Stimulated activated naive B cell treated with anti-CD40 and anti-IgM and Interleukin-4, amounts not matched to agents 10 μg/mL and 1 μg/mL and 100 μg/mL, for 72 hours (primary cell): ENCODE results near the gene OR10J5.
"Not testable (repeated sequence)": the region's sequence is repeated elsewhere in the genome, so short reads cannot be mapped to it uniquely, and the experiment has no call there.

ENCODE experiments used
- ATAC-seq, 2 donors: fragments of 150-1000 bp; cut with Tn5 transposase; replicated peaks; 2 replicates each; pipeline ENCODE4 v1.10.0; 2021; ENCODE audit warnings: moderate library complexity in 1 of 2
- DNase-seq: peaks from one replicate; pipeline ENCODE4 v3.0.0; 2021
- H3K27ac Mint-ChIP-seq: one replicate; pipeline ENCODE4 v1.8.0; 2022; ENCODE audit warnings: mild to moderate bottlenecking, mixed read lengths
- H3K27me3 Mint-ChIP-seq, 2 donors: one replicate each; pipeline ENCODE4 v1.8.0; 2022; ENCODE audit warnings: mixed read lengths in 2 of 2
- H3K36me3 Mint-ChIP-seq, 2 donors: one replicate each; pipeline ENCODE4 v1.8.0; 2022; ENCODE audit warnings: mixed read lengths in 2 of 2, mild to moderate bottlenecking in 1 of 2
- H3K4me1 Mint-ChIP-seq, 2 donors: one replicate each; pipeline ENCODE4 v1.8.0; 2022; ENCODE audit warnings: mixed read lengths in 2 of 2, mild to moderate bottlenecking in 1 of 2
- H3K4me3 Mint-ChIP-seq, 2 donors: one replicate each; pipeline ENCODE4 v1.8.0; 2022; ENCODE audit warnings: mild to moderate bottlenecking in 2 of 2, mixed read lengths in 2 of 2, moderate library complexity in 1 of 2
- H3K9me3 Mint-ChIP-seq, 2 donors: one replicate each; pipeline ENCODE4 v1.8.0; 2022; ENCODE audit warnings: mixed read lengths in 2 of 2, mild to moderate bottlenecking in 1 of 2

The OR10J5 gene

DNA sequence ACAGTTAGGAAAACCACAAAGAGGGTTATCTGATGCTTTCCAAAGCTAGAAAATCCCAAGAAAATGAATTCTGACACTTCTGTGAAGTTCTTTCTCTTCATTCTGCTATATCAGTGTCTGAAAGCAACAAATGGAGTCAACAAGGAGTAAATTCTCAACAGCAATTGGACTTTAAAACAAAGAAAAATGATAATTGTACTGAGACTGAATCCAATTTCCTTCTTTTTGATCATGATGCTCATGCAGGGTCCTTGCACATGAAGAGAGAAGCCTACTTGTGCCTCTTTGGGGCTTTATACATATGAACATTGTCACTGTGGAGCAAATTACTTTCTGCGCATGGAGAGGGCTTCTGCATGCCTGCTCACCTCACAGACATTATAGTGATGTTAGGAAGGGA is at the start of gene OR10J5:
OR10J5 (minus strand) TSS at position 101 of the 400 bp plus-strand sequence; CDS start at position 101, 0 bp downstream.
- ATAC-seq (no peak), DNase-seq (no peak)
- Mint-ChIP-seq H3K9me3 (peaks cover 0 to 6% of the 10 kb centered on the region in 2 donors), H3K27ac (no peak within 1 kb of the TSS), H3K4me1 (no peaks in the 10 kb centered on the region), H3K36me3 (no peaks in the 10 kb centered on the region), H3K4me3 (no peak within 1 kb of the TSS), H3K27me3 (peaks cover 6 to 7% of the 10 kb centered on the region in 2 donors)

GRCh38 chr1:159584536-159584935 is 48.7 kb upstream of the OR10J5 start:
- DNase-seq = no peak
- H3K27ac Mint-ChIP-seq = no peak overlapping the region
- H3K9me3 Mint-ChIP-seq = peaks cover 0 to 2% of the 10 kb centered on the region in 2 donors
- H3K4me3 Mint-ChIP-seq = no peak overlapping the region
- peak; percentile 61 to 64 for ATAC-seq
- H3K27me3 Mint-ChIP-seq = peaks cover 10 to 18% of the 10 kb centered on the region in 2 donors
- H3K36me3 Mint-ChIP-seq = no peaks in the 10 kb centered on the region
- H3K4me1 Mint-ChIP-seq = peaks cover 0 to 5% of the 10 kb centered on the region in 2 donors

DNA sequence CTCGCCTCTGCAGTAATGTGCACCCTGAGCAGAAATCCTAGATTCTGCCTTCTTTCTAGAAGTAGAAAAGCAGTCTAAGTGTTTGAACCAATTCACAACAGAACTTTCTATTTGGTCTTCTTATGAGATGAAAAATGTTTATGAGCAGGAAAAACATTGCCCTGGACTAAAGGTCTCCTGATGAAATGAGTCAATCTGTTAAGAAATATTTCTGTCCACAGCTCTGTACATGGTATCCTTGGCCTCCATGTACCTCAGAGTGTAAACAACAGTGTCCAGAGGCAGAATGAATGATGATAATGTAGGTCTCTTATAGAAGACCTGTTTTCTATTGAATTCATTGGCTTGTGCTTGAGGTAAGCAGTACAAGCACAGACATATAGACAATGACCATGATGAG is 45.6 kb upstream of the OR10J5 start:
- Mint-ChIP-seq H3K27ac (no peak overlapping the region), H3K9me3 (peaks cover 0 to 2% of the 10 kb centered on the region in 2 donors), H3K36me3 (no peaks in the 10 kb centered on the region), H3K4me1 (peaks cover 0 to 5% of the 10 kb centered on the region in 2 donors), H3K4me3 (no peak overlapping the region), H3K27me3 (peaks cover 12 to 20% of the 10 kb centered on the region in 2 donors)
- DNase-seq (no peak), ATAC-seq (no peak)

- Mint-ChIP-seq H3K27me3 (peaks cover 18 to 22% of the 10 kb centered on the region in 2 donors), H3K27ac (no peak overlapping the region), H3K4me3 (no peak overlapping the region), H3K9me3 (peaks cover under 1 to 4% of the 10 kb centered on the region in 2 donors), H3K36me3 (no peaks in the 10 kb centered on the region), H3K4me1 (peaks cover 0 to 5% of the 10 kb centered on the region in 2 donors)
- ATAC-seq (peak; percentile 57 to 59), DNase-seq (no peak)
These were observed 44.5 kb upstream of the OR10J5 start for GRCh38 chr1:159580340-159580739.

DNA sequence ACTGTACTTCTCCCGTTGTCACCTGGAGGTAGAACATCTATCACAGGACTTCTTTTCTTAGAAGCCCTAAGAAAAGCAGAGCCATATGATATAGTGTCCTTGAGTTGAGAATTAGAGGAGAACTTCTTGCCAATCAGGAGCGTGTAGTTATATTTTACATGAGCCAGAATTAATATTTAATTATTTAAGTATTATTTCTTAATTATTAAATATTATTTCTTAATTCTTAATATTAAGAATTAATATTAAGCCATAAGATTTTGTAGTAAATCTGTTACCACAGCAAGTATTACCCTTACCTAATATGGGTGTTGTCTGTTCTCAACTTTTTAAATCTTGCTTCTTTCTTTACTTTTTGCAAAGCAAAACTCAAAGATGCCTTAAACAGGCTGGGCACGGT is 41.6 kb upstream of the OR10J5 start:
- Mint-ChIP-seq H3K4me1 (peaks cover 0 to 4% of the 10 kb centered on the region in 2 donors), H3K27ac (no peak overlapping the region), H3K9me3 (peaks cover 7 to 9% of the 10 kb centered on the region in 2 donors), H3K4me3 (no peak overlapping the region), H3K27me3 (peaks cover 19 to 24% of the 10 kb centered on the region in 2 donors), H3K36me3 (no peaks in the 10 kb centered on the region)
- ATAC-seq (no peak), DNase-seq (no peak)

GRCh38 chr1:159562680-159563079 is 26.9 kb upstream of the OR10J5 start:
- no peak for ATAC-seq
- DNase-seq = no peak
- no peak overlapping the region for H3K27ac Mint-ChIP-seq
- no peak overlapping the region for H3K4me3 Mint-ChIP-seq
- H3K4me1 Mint-ChIP-seq = peaks cover 0 to 7% of the 10 kb centered on the region in 2 donors
- peaks cover 0 to 2% of the 10 kb centered on the region in 2 donors for H3K9me3 Mint-ChIP-seq
- H3K27me3 Mint-ChIP-seq = peaks cover 19 to 39% of the 10 kb centered on the region in 2 donors
- H3K36me3 Mint-ChIP-seq = peaks cover 0 to 2% of the 10 kb centered on the region in 2 donors

DNA sequence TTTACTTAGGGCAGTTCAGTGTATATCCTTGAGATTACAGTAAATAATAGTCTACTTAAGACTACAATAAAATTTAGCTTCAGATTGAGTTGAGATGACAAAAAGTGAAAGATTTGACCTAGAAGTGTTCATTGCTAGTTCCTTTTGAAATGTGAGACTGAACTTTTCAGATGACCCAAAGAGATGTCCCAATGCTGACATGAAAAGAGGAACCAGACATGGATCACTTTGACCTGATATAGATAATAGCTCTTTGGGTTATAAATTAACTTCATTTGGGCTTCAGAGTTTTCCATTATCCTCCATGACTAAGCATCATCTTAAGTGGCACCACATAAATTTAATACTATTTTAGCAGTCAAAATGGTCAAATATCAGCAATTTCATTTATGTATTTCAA is 25.7 kb upstream of the OR10J5 start:
- ATAC-seq = peak; percentile 57 to 63
- Mint-ChIP-seq H3K9me3 (peaks cover 0 to 2% of the 10 kb centered on the region in 2 donors), H3K27ac (no peak overlapping the region), H3K36me3 (peaks cover 0 to 2% of the 10 kb centered on the region in 2 donors), H3K4me1 (peaks cover 0 to 7% of the 10 kb centered on the region in 2 donors), H3K4me3 (no peak overlapping the region), H3K27me3 (peaks cover 19 to 49% of the 10 kb centered on the region in 2 donors)
- no peak for DNase-seq

- H3K36me3 Mint-ChIP-seq = peaks cover 0 to 2% of the 10 kb centered on the region in 2 donors
- H3K9me3 Mint-ChIP-seq = peaks cover 0 to 2% of the 10 kb centered on the region in 2 donors
These were observed 24.8 kb upstream of the OR10J5 start for GRCh38 chr1:159560599-159560998.

DNA sequence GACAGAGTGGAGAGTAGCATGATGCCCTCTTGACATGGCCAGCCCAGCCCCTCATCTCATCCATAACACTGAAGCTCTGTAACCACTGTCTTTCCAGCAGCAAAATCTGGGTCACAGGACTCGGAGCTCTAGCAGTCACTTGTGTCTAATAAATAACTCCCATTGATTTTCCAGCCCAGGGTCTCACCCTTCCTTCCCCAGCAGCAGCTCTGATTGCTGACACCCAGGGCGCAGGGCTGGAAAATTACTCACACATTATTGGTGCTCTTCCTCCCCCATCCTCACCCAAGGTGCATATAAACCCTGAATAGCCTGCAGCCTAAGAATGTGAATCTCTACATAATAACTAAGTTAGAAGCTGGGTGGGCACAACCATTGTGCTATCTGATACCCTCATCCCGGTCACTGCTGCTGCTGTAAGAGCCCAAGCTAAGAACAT is 21.1 kb upstream of the OR10J5 start:
- H3K27ac Mint-ChIP-seq = no peak overlapping the region
- peaks cover 0 to 3% of the 10 kb centered on the region in 2 donors for H3K4me1 Mint-ChIP-seq
- peaks cover 15 to 36% of the 10 kb centered on the region in 2 donors for H3K27me3 Mint-ChIP-seq
- H3K36me3 Mint-ChIP-seq = no peaks in the 10 kb centered on the region
- ATAC-seq = no peak
- peaks cover 0 to 3% of the 10 kb centered on the region in 2 donors for H3K9me3 Mint-ChIP-seq
- DNase-seq = no peak
- no peak overlapping the region for H3K4me3 Mint-ChIP-seq

More at GRCh38 chr1:159560599-159560998, 24.8 kb upstream of the OR10J5 start:
- H3K4me3 Mint-ChIP-seq = no peak overlapping the region
- H3K27ac Mint-ChIP-seq = no peak overlapping the region
- H3K4me1 Mint-ChIP-seq = peaks cover 0 to 7% of the 10 kb centered on the region in 2 donors
- DNase-seq (no peak), ATAC-seq (no peak)
- peaks cover 19 to 43% of the 10 kb centered on the region in 2 donors for H3K27me3 Mint-ChIP-seq

- no peak for DNase-seq
- no peak overlapping the region for H3K4me3 Mint-ChIP-seq
- no peak for ATAC-seq
- H3K4me1 Mint-ChIP-seq = no peaks in the 10 kb centered on the region
- H3K27me3 Mint-ChIP-seq = peaks cover 14 to 32% of the 10 kb centered on the region in 2 donors
- H3K36me3 Mint-ChIP-seq = no peaks in the 10 kb centered on the region
- peaks cover 0 to 3% of the 10 kb centered on the region in 2 donors for H3K9me3 Mint-ChIP-seq
- H3K27ac Mint-ChIP-seq = no peak overlapping the region
These were observed 18.9 kb upstream of the OR10J5 start for GRCh38 chr1:159554696-159555095.

GRCh38 chr1:159554261-159554660 is 18.5 kb upstream of the OR10J5 start:
- no peak overlapping the region for H3K4me3 Mint-ChIP-seq
- H3K27ac Mint-ChIP-seq = no peak overlapping the region
- DNase-seq (no peak), ATAC-seq (no peak)
- H3K36me3 Mint-ChIP-seq = no peaks in the 10 kb centered on the region
- peaks cover 0 to 3% of the 10 kb centered on the region in 2 donors for H3K9me3 Mint-ChIP-seq
- H3K4me1 Mint-ChIP-seq = no peaks in the 10 kb centered on the region
- peaks cover 11 to 33% of the 10 kb centered on the region in 2 donors for H3K27me3 Mint-ChIP-seq

GRCh38 chr1:159548126-159548525 is 12.3 kb upstream of the OR10J5 start:
- no peak for DNase-seq
- H3K27ac Mint-ChIP-seq = no peak overlapping the region

GRCh38 chr1:159532922-159533321 is 2.9 kb downstream of the OR10J5 start:
- no peak for DNase-seq
- Mint-ChIP-seq H3K9me3 (peaks cover 0 to 1% of the 10 kb centered on the region in 2 donors), H3K27me3 (peaks cover 0 to 5% of the 10 kb centered on the region in 2 donors), H3K4me1 (no peaks in the 10 kb centered on the region), H3K4me3 (no peak overlapping the region), H3K27ac (no peak overlapping the region), H3K36me3 (peaks cover 0 to under 1% of the 10 kb centered on the region in 2 donors)
- no peak for ATAC-seq

More at GRCh38 chr1:159548126-159548525, 12.3 kb upstream of the OR10J5 start:
- Mint-ChIP-seq H3K4me1 (no peaks in the 10 kb centered on the region), H3K9me3 (peaks cover 0 to 2% of the 10 kb centered on the region in 2 donors), H3K36me3 (no peaks in the 10 kb centered on the region), H3K4me3 (no peak overlapping the region), H3K27me3 (peaks cover 4 to 20% of the 10 kb centered on the region in 2 donors)
- no peak for ATAC-seq

- H3K9me3 Mint-ChIP-seq = peaks cover 4 to 11% of the 10 kb centered on the region in 2 donors
- not testable (repeated sequence) for H3K27me3 Mint-ChIP-seq, H3K4me3 Mint-ChIP-seq, DNase-seq, ATAC-seq, H3K27ac Mint-ChIP-seq, H3K36me3 Mint-ChIP-seq, H3K4me1 Mint-ChIP-seq
These were observed 11.0 kb downstream of the OR10J5 start for GRCh38 chr1:159524792-159525191.

DNA sequence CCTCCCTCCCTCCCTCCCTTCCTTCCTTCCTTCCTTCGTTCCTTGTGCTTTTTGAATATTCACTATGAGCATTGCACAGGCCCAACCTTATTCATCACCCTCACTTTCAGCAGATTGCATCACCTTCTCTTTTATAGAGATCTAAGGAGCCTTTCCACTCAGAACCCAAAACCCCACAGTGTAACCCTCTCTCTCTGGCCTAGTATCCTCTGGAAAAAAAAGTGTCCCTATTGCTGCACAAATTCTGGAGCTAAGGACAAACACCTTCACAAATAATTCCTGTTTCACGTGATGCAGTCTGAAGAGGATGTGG is 25.6 kb downstream of the OR10J5 start:
- DNase-seq = no peak
- peaks cover 7 to 11% of the 10 kb centered on the region in 2 donors for H3K27me3 Mint-ChIP-seq
- peaks cover 6 to 15% of the 10 kb centered on the region in 2 donors for H3K9me3 Mint-ChIP-seq
- H3K27ac Mint-ChIP-seq = no peak overlapping the region
- ATAC-seq = no peak
- H3K4me3 Mint-ChIP-seq = no peak overlapping the region
- peaks cover 0 to 8% of the 10 kb centered on the region in 2 donors for H3K36me3 Mint-ChIP-seq
- no peaks in the 10 kb centered on the region for H3K4me1 Mint-ChIP-seq
